ENCODE results near the gene LAMTOR4. TPM values are rescaled to one million over a fixed set of nuclear protein-coding genes. Genes with fewer than 3 reads are reported as not detected.

Gene LAMTOR4
- total RNA-seq, 2 donors from 2014 or later, result 125 to 205 TPM

DNA sequence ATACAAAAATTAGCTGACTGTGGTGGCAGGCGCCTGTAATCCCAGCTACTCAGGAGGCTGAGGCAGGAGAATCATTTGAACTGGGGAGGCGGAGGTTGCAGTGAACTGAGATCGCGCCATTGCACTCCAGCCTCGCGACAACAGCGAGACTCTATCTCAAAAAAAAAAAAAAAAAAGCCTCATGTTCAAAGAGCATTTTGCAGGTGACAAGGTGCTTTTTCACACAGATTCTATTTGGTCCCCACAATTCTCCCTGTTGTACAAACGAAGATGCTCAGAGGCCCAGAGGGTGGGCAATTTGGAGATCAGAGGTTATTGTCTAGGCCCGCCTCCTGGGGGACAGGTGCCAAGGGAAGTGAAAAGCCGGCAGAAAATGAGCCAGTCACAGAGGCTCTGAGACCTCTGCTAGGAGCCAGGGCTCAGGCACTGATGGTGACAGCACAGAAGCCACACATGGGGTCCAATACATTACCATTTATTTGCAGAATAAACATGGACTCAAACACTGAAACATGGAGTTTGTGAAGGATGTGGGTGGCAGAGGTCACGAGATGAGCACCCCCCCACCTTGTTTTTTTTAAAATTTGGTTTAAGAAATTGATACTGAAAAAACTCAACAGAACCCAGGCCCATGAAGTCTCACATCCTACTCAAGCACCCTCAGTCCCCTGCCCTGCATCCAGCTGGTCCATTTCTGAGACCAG lies 20.6 kb downstream of the LAMTOR4 start:
- Histone ChIP-seq H3K36me3 (no peaks in the 10 kb centered on the region), H3K9me3 (no peaks in the 10 kb centered on the region), H3K27me3 (replicated peaks; ENCODE audit: insufficient read depth) (no peaks in the 10 kb centered on the region), H3K4me1 (ENCODE audit: control insufficient read depth in 1 of 2, low read depth in 2 of 2) (peaks cover 10 to 32% of the 10 kb centered on the region in 2 donors), H3K27ac (peak overlapping the region in 1 of 2 donors; percentile 64), H3K4me3 (peak overlapping the region; percentile 84)
- TF ChIP-seq, protein P1, sequence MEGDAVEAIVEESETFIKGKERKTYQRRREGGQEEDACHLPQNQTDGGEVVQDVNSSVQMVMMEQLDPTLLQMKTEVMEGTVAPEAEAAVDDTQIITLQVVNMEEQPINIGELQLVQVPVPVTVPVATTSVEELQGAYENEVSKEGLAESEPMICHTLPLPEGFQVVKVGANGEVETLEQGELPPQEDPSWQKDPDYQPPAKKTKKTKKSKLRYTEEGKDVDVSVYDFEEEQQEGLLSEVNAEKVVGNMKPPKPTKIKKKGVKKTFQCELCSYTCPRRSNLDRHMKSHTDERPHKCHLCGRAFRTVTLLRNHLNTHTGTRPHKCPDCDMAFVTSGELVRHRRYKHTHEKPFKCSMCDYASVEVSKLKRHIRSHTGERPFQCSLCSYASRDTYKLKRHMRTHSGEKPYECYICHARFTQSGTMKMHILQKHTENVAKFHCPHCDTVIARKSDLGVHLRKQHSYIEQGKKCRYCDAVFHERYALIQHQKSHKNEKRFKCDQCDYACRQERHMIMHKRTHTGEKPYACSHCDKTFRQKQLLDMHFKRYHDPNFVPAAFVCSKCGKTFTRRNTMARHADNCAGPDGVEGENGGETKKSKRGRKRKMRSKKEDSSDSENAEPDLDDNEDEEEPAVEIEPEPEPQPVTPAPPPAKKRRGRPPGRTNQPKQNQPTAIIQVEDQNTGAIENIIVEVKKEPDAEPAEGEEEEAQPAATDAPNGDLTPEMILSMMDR (IDR thresholded peaks at IDR 0.05), result no peak
- no peak for ATAC-seq (ENCODE audit: insufficient number of reproducible peaks, low FRiP score, low read depth)
- DNase-seq (ENCODE audit: low spot score), result no peak

DNA sequence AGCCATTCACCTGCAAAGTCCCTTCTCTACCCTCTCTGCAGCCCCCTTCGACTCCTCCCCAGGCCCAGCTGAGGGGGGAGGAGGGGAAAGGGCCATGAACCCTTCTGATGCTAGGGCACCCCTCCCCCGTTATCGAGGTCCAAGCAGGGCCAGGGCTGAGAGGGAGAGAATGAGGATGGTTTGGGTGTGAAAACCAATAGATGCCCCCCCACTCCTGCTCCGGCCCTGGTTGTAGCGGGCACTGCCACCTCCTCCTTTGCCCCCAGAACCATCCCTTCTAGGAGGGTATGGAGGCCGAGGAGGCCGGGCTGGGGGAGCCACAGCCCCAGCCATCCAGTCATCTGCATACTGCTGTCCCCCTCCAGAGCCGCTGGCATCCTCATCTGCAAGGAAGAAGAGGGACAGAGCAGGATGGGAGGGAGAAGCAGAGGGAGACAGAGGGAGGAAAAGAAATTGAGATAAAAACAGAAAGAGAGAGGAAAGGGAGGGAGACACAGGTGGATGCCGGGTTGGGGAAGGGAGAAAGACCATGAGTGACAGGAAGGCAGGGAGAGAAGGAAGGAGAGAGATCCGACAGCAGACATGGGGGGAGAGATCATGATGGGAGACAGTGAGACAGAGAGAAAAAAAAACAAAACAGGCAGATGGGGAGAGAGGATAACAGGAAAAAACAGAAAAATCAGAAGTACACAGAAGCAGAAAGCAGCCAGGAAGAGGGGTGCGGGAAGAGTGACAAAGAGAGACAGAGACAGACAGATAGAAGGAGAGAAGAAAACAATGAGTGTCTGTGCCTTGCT lies 21.6 kb downstream of the LAMTOR4 start:
- H3K36me3 ChIP-seq, result no peaks in the 10 kb centered on the region
- TF ChIP-seq, protein P1 (IDR thresholded peaks at IDR 0.05), result no peak
- no peak overlapping the region for H3K4me3 ChIP-seq
- no peaks in the 10 kb centered on the region for H3K27me3 ChIP-seq (replicated peaks; ENCODE audit: insufficient read depth)
- H3K9me3 ChIP-seq, result no peaks in the 10 kb centered on the region
- no peak for DNase-seq (ENCODE audit: low spot score)
- no peak for ATAC-seq (ENCODE audit: insufficient number of reproducible peaks, low FRiP score, low read depth)
- H3K27ac ChIP-seq, result no peak overlapping the region
- H3K4me1 ChIP-seq (ENCODE audit: control insufficient read depth in 1 of 2, low read depth in 2 of 2), result peaks cover 10 to 32% of the 10 kb centered on the region in 2 donors

DNA sequence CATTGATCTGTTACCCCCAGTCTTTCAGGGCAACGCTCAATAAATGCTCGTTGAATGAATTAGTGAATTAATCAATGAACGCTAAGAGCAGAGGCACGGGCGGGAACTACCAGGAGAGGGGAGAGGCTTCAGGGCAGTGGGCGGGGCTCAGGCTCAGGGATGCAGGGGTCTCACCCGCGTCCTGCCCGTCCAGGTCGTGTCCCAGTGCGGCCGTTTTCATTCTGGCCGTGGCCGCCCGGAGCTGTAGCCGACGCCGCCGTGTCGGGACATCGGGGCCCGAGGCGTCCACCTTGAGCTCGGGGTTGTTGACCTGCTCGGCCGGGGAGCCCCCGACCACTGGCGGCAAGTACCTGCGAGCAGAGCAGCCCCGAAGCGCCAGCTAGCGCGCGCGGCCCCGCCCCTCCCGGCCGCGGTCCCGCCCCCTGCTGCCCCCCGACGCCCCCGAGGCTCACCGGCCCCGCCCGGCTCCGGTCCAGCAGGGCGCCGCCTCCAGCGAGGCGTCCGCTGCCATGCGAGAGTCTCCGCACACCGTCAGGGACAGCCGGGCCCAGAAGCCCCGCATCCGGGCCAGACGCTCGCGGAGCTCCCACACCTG lies 22.5 kb downstream of the LAMTOR4 start:
- TF ChIP-seq, protein P1 (IDR thresholded peaks at IDR 0.05), result no peak
- ATAC-seq (ENCODE audit: insufficient number of reproducible peaks, low FRiP score, low read depth) (no peak), DNase-seq (ENCODE audit: low spot score) (no peak)
- Histone ChIP-seq H3K27me3 (replicated peaks; ENCODE audit: insufficient read depth) (no peaks in the 10 kb centered on the region), H3K9me3 (no peaks in the 10 kb centered on the region), H3K4me3 (peak overlapping the region; percentile 59), H3K27ac (no peak overlapping the region), H3K36me3 (no peaks in the 10 kb centered on the region), H3K4me1 (ENCODE audit: control insufficient read depth in 1 of 2, low read depth in 2 of 2) (peaks cover 10 to 32% of the 10 kb centered on the region in 2 donors)

DNA sequence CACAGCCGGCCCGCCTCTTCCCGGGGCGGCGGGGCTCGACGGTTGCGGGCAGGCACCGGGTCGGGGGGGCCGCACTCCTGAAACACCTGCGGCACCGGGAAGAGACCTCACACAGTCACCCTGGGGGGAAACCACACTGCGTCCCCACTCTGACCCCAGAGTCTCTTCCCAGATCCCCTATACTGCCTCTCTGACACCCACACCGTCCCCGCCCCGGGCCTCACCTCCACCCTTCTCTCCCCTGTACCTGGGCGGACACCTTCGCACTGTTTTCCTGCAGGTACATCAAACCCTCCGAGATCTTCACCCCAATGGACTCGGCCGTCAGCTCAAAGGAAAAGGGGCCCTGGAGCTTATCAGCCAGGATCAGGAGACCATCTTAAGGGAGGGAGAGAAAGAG lies 23.1 kb downstream of the LAMTOR4 start:
- DNase-seq (ENCODE audit: low spot score) (no peak), ATAC-seq (ENCODE audit: insufficient number of reproducible peaks, low FRiP score, low read depth) (no peak)
- Histone ChIP-seq H3K27me3 (replicated peaks; ENCODE audit: insufficient read depth) (no peaks in the 10 kb centered on the region), H3K36me3 (no peaks in the 10 kb centered on the region), H3K9me3 (no peaks in the 10 kb centered on the region), H3K27ac (no peak overlapping the region), H3K4me1 (ENCODE audit: control insufficient read depth in 1 of 2, low read depth in 2 of 2) (peaks cover 10 to 36% of the 10 kb centered on the region in 2 donors), H3K4me3 (peak overlapping the region; percentile 59)
- TF ChIP-seq, protein P1 (IDR thresholded peaks at IDR 0.05), result no peak

Measured in thoracic aorta (tissue), 2 donors.